GM12875 (cell line): ENCODE results near the gene OR11H7.
"Not testable (repeated sequence)": the region's sequence is repeated elsewhere in the genome, so short reads cannot be mapped to it uniquely, and the experiment has no call there.

Source experiments
- H3K4me3 ChIP-seq: one replicate; pipeline ENCODE4 v1.5.1; 2011; ENCODE audit warnings: low read depth, low read length, control low read depth
- TF ChIP-seq, protein P1 (sequence below): IDR thresholded peaks from 2 replicates; pipeline ENCODE4 v1.5.1; 2011; ENCODE audit warnings: low read depth, mild to moderate bottlenecking, control low read depth, inconsistent platforms, low read length, moderate library complexity, borderline replicate concordance; ENCODE audit not compliant: insufficient read depth

The OR11H7 gene

DNA sequence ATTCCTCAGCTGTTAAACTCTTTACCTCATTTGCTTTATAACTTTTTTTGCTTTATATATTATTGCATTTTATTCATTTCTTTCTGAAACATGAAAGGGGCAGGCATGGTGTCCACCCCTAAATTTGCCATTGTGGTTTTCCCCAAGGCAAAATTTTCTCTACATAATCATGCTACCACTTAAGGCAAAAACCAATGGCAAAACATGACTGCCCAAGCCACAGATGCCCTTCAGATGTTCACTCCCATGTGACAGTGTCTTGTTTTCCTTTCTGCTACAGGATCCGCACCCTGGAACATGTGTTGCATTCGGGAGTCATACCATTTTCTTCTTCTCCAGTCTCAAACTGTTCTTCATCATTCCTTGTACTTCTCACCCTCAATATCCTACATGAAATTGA is 48.6 kb downstream of the OR11H7 start:
- H3K4me3 ChIP-seq = no peak overlapping the region
- TF ChIP-seq, protein P1, sequence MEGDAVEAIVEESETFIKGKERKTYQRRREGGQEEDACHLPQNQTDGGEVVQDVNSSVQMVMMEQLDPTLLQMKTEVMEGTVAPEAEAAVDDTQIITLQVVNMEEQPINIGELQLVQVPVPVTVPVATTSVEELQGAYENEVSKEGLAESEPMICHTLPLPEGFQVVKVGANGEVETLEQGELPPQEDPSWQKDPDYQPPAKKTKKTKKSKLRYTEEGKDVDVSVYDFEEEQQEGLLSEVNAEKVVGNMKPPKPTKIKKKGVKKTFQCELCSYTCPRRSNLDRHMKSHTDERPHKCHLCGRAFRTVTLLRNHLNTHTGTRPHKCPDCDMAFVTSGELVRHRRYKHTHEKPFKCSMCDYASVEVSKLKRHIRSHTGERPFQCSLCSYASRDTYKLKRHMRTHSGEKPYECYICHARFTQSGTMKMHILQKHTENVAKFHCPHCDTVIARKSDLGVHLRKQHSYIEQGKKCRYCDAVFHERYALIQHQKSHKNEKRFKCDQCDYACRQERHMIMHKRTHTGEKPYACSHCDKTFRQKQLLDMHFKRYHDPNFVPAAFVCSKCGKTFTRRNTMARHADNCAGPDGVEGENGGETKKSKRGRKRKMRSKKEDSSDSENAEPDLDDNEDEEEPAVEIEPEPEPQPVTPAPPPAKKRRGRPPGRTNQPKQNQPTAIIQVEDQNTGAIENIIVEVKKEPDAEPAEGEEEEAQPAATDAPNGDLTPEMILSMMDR = no peak

DNA sequence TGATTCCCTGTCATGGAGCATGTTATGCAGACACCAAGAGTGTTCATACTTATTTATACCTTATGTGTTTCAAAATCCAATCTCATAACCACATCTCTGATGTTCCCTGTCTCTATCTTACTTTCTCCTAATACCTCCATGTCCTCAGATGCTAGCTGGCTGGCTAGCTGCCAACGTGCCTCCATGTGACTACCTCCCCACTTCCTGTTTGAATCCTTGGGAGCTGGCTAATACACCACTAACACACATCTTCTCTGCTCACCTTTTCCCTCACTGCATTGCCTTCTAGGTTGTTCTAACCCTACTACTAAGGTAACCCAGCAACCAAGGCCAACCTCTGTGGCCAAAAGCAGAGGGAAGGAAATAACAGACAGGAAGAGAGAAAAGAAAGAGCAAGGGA is 49.6 kb downstream of the OR11H7 start:
- TF ChIP-seq, protein P1 = no peak
- H3K4me3 ChIP-seq = no peak overlapping the region

DNA sequence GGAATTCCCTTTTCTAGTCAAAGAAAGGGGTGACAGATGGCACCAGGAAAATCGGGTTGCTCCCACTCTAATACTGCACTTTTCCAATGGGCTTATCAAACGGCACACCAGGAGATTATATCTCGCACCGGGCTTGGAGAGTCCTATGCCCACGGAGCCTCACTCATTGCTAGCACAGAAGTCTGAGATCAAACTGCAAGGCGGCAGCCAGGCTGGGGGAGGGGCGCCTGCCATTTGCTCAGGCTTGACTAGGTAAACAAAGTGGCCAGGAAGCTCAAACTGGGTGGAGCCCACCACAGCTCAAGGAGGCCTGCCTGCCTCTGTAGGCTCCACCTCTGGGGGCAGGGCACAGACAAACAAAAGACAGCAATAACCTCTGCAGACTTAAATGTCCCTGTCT is 51.5 kb downstream of the OR11H7 start:
- H3K4me3 ChIP-seq = not testable (repeated sequence)
